B cell (primary cell): Measurements from ENCODE around the gene PFDN1. TPM values are rescaled to one million over a fixed set of nuclear protein-coding genes. Genes with fewer than 3 reads are reported as not detected.

Experiments used
- ATAC-seq: fragments of 200-7000 bp; cut with Tn5 transposase; one replicate; pipeline ENCODE4 v1.10.0; 2021; ENCODE audit warnings: low read depth, mild to moderate bottlenecking, moderate number of reproducible peaks, moderate library complexity
- CTCF ChIA-PET: fragments of 350-600 bp; sonication (Branson Sonifier 250); formaldehyde crosslinking; loops from one replicate; lab custom pipeline; 2021; ENCODE audit warnings: antibody characterized with exemption, inconsistent platforms; lab: Charles Lee
- POLR2A ChIA-PET: fragments of 350-600 bp; sonication (Branson Sonifier 250); formaldehyde crosslinking; loops from one replicate; lab custom pipeline; 2021; ENCODE audit warnings: antibody characterized with exemption; lab: Charles Lee
- DNase-seq: peaks from one replicate; pipeline ENCODE4 v3.0.0; 2013
- H2AFZ ChIP-seq: 2 replicates; pipeline ENCODE4 v1.6.1; 2012; ENCODE audit warnings: mild to moderate bottlenecking, low read depth, low read length; ENCODE audit not compliant: insufficient read depth, poor library complexity, severe bottlenecking
- H3K27ac ChIP-seq, 2 donors: 1 replicate in 1 of 2; 2 replicates in 1 of 2; pipeline ENCODE4 v1.5.1; 2012 to 2013; ENCODE audit warnings: low read length in 2 of 2, mild to moderate bottlenecking in 2 of 2, moderate library complexity in 1 of 2
- H3K27me3 ChIP-seq, 4 experiments: fragments of 200-600 bp in 1 of 4; sonication (generic) in 1 of 4; replicated peaks in 1 of 4; 1 replicate in 2 of 4; 2 replicates in 2 of 4; pipeline versions ENCODE4 v1.6.1 to v1.7.0; 2013 to 2016; ENCODE audit warnings: low read length in 3 of 4, mild to moderate bottlenecking in 2 of 4, mixed read lengths in 1 of 4, moderate library complexity in 1 of 4; ENCODE audit not compliant: insufficient read depth in 4 of 4, control insufficient read depth in 3 of 4; ENCODE audit errors: control extremely low read depth in 1 of 4
- H3K36me3 ChIP-seq, 2 experiments: replicated peaks in 1 of 2; 1 replicate in 1 of 2; 2 replicates in 1 of 2; pipeline versions ENCODE4 v1.6.1 to v1.7.1; 2013; ENCODE audit warnings: low read length in 1 of 2; ENCODE audit not compliant: insufficient read depth in 2 of 2, control insufficient read depth in 1 of 2; ENCODE audit errors: control extremely low read depth in 1 of 2, extremely low read depth in 1 of 2
- H3K4me1 ChIP-seq, 2 donors: fragments of 200-600 bp in 1 of 2; sonication (generic) in 1 of 2; 1 replicate in 1 of 2; 2 replicates in 1 of 2; pipeline versions ENCODE4 v1.5.1 to v1.6.1; 2013 to 2017; ENCODE audit warnings: low read length in 2 of 2; ENCODE audit not compliant: control insufficient read depth in 2 of 2, insufficient read depth in 2 of 2
- H3K4me2 ChIP-seq: replicated peaks from 2 replicates; pipeline ENCODE3; 2012; ENCODE audit warnings: mild to moderate bottlenecking, low read depth, low read length; ENCODE audit not compliant: poor library complexity, severe bottlenecking
- H3K4me3 ChIP-seq, 5 experiments: fragments of 200-600 bp in 1 of 5; sonication (generic) in 1 of 5; 1 replicate in 3 of 5; 2 replicates in 2 of 5; pipeline versions ENCODE4 v1.5.1 to v1.7.0; 2011 to 2016; ENCODE audit warnings: low read length in 4 of 5, mild to moderate bottlenecking in 4 of 5, low read depth in 2 of 5, control low read depth in 1 of 5, moderate library complexity in 1 of 5; ENCODE audit not compliant: insufficient read depth in 1 of 5; ENCODE audit errors: control extremely low read depth in 1 of 5, extremely low read depth in 1 of 5
- H3K79me2 ChIP-seq: fragments of 200-600 bp; sonication (generic); one replicate; pipeline ENCODE4 v1.6.0; 2016; ENCODE audit warnings: low read length; ENCODE audit not compliant: control insufficient read depth, insufficient read depth
- H3K9ac ChIP-seq: fragments of 200-600 bp; sonication (generic); 2 replicates; pipeline ENCODE4 v1.6.1; 2017; ENCODE audit warnings: mild to moderate bottlenecking, low read length, moderate library complexity
- H3K9me3 ChIP-seq, 3 donors: one replicate each; pipeline versions ENCODE4 v1.6.1 to v1.7.1; 2013; ENCODE audit warnings: low read length in 2 of 3; ENCODE audit not compliant: control insufficient read depth in 2 of 3, insufficient read depth in 1 of 3; ENCODE audit errors: control extremely low read depth in 1 of 3
- H4K20me1 ChIP-seq: 2 replicates; pipeline ENCODE4 v1.6.0; 2012; ENCODE audit warnings: mild to moderate bottlenecking, low read length; ENCODE audit not compliant: insufficient read depth, control insufficient read depth, poor library complexity, severe bottlenecking
- H3K27ac Mint-ChIP-seq: one replicate; pipeline ENCODE4 v1.8.0; 2021; ENCODE audit warnings: mixed read lengths
- H3K27me3 Mint-ChIP-seq: one replicate; pipeline ENCODE4 v1.8.0; 2021; ENCODE audit warnings: mixed read lengths
- H3K4me1 Mint-ChIP-seq: one replicate; pipeline ENCODE4 v1.8.0; 2021; ENCODE audit warnings: mixed read lengths
- H3K4me3 Mint-ChIP-seq: one replicate; pipeline ENCODE4 v1.8.0; 2021; ENCODE audit warnings: mixed read lengths
- H3K9me3 Mint-ChIP-seq: one replicate; pipeline ENCODE4 v1.8.0; 2022; ENCODE audit warnings: mixed read lengths; ENCODE audit not compliant: insufficient read depth
- EZH2 ChIP-seq: IDR thresholded peaks from 2 replicates; pipeline ENCODE4 v1.6.1; 2012; ENCODE audit warnings: borderline replicate concordance, low read depth, mild to moderate bottlenecking, moderate library complexity, low read length; ENCODE audit not compliant: insufficient read depth, poor library complexity, severe bottlenecking
- WGBS: methylation state at CpG from one replicate; pipeline ENCODE4 v1.1.5; 2013; ENCODE audit warnings: missing lambda C conversion rate; ENCODE audit not compliant: insufficient coverage; 5-methylcytosine and 5-hydroxymethylcytosine counted together
- intact Hi-C: fragments of 100-400 bp; cut with micrococcal nuclease; formaldehyde crosslinking; loops from one replicate; pipeline ENCODE4 v1.10.0; 2022
- polyA plus RNA-seq: library from polyadenylated mRNA; depleted of rRNA; stranded (reverse); fragments of >200 nt; gene quantifications from 2 replicates; pipeline ENCODE4 v1.2.3, GENCODE V29; 2012
- total RNA-seq, 2 donors: library from RNA; stranded (reverse); fragments of 120-200 nt in 1 of 2; gene quantifications; 1 replicate in 1 of 2; 2 replicates in 1 of 2; pipeline versions ENCODE4 v1.2.3 to v1.2.4, GENCODE V29; 2013 to 2022
- TF ChIP-seq, protein P1 (sequence below): fragments of 200-600 bp; IDR thresholded peaks from one replicate; pipeline ENCODE4 v1.8.0; 2022; ENCODE audit warnings: antibody characterized with exemption, mild to moderate bottlenecking

PFDN1 gene
- total and polyA plus RNA-seq, 2 donors (not counting 1 experiment from before 2014, with no cell fraction given), result 30.3 to 31.2 TPM

DNA sequence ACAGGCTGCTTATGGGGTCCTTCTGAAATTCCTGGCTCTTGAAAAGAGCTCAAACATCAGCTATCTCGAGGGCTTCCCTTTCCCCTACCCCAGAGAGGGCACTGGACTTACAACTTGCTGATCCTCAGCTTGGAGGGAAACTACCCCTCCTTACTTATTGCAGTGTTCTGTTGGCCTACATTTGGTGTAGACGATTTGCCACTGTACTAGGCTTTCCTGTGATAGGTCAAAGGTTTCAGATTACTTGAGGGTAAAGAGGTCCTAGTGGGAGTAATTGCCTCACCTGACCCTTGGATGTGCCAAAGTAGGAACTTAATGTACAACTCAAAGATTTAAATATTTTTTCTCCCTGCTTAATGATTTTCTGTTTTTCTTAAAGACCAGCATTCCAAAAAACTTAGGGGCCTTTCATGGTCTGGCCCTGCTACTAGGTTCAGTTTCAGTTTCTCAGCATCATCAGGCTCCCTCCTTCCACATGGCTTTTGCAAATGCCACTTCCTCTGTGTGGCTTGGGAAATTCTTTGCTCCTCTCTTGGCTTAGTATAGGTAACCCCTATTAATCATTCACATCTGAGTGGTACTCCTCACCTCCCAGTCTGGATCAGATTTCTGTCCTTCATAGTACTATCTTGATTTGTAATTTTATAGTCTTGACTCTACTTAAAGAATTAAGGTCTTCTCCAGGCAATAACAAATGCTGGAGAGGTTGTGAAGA, 95.5 kb downstream of the PFDN1 start:
- intact Hi-C loops, result no loop called here
- no peaks in the 10 kb centered on the region for H4K20me1 ChIP-seq
- H3K9me3 Mint-ChIP-seq, result no peaks in the 10 kb centered on the region
- H3K79me2 ChIP-seq, result no peaks in the 10 kb centered on the region
- no peak for DNase-seq
- WGBS, result 33% methylated on average over 1 of the region's 2 CpGs
- H3K27ac ChIP-seq, result no peak overlapping the region
- H3K36me3 ChIP-seq, result no peaks in the 10 kb centered on the region
- no peaks in the 10 kb centered on the region for H3K27me3 ChIP-seq
- no peaks in the 10 kb centered on the region for H3K4me1 ChIP-seq
- H3K4me3 Mint-ChIP-seq, result no peak overlapping the region
- no peak overlapping the region for H3K4me3 ChIP-seq
- no peaks in the 10 kb centered on the region for H3K4me1 Mint-ChIP-seq
- H3K4me2 ChIP-seq, result no peak overlapping the region
- ChIA-PET CTCF (no interaction called here), POLR2A (no interaction called here)
- no peak overlapping the region for H2AFZ ChIP-seq
- H3K9ac ChIP-seq, result no peak overlapping the region
- no peak for TF ChIP-seq EZH2
- TF ChIP-seq, protein P1, sequence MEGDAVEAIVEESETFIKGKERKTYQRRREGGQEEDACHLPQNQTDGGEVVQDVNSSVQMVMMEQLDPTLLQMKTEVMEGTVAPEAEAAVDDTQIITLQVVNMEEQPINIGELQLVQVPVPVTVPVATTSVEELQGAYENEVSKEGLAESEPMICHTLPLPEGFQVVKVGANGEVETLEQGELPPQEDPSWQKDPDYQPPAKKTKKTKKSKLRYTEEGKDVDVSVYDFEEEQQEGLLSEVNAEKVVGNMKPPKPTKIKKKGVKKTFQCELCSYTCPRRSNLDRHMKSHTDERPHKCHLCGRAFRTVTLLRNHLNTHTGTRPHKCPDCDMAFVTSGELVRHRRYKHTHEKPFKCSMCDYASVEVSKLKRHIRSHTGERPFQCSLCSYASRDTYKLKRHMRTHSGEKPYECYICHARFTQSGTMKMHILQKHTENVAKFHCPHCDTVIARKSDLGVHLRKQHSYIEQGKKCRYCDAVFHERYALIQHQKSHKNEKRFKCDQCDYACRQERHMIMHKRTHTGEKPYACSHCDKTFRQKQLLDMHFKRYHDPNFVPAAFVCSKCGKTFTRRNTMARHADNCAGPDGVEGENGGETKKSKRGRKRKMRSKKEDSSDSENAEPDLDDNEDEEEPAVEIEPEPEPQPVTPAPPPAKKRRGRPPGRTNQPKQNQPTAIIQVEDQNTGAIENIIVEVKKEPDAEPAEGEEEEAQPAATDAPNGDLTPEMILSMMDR, result no peak
- H3K27me3 Mint-ChIP-seq, result no peaks in the 10 kb centered on the region
- H3K9me3 ChIP-seq, result no peaks in the 10 kb centered on the region
- no peak overlapping the region for H3K27ac Mint-ChIP-seq
- ATAC-seq, result no peak

DNA sequence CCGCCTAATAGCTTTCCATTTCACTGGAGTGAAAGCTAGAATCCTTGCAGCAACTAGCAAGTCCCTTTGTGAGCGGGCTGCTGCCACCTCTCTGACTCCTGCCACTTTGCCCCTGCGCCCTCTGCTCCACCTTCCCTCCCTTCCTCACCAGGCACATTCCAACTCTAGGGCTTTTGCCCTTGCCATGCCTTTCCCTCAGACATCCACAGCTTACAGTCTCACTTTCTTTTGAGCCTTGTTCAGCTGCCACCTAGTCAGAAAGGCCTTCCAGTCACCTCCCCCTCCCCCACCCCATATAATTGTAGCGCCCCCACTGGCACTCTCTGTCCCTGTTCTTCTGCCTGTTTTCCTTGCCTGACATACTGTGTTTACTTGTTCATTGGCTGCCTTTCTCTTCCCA, 96.9 kb downstream of the PFDN1 start:
- CTCF ChIA-PET, result no interaction called here
- no peaks in the 10 kb centered on the region for H3K9me3 Mint-ChIP-seq
- H3K79me2 ChIP-seq, result no peaks in the 10 kb centered on the region

More for the DNA sequence above, 96.9 kb downstream of the PFDN1 start:
- TF ChIP-seq, protein P1, result no peak
- no peak for TF ChIP-seq EZH2
- H3K27me3 Mint-ChIP-seq, result no peaks in the 10 kb centered on the region
- Histone ChIP-seq H3K36me3 (no peaks in the 10 kb centered on the region), H3K4me2 (no peak overlapping the region), H3K9me3 (no peaks in the 10 kb centered on the region), H3K27ac (no peak overlapping the region), H3K4me1 (no peaks in the 10 kb centered on the region), H3K27me3 (no peaks in the 10 kb centered on the region), H3K9ac (no peak overlapping the region), H3K4me3 (no peak overlapping the region), H2AFZ (no peak overlapping the region), H4K20me1 (no peaks in the 10 kb centered on the region)
- WGBS, result 93% methylated on average over 3 of the region's 4 CpGs
- no peak overlapping the region for H3K27ac Mint-ChIP-seq
- DNase-seq (no peak), ATAC-seq (no peak)
- H3K4me1 Mint-ChIP-seq, result no peaks in the 10 kb centered on the region
- intact Hi-C loops, result no loop called here
- POLR2A ChIA-PET, result no interaction called here
- no peak overlapping the region for H3K4me3 Mint-ChIP-seq
